CD4-positive, alpha-beta T cell treated with Interleukin-6 at 100 ng/mL for 8 hours (primary cell): ENCODE measurements around the gene SOCS3.

Experiments
- DNase-seq: peaks from one replicate; pipeline ENCODE4 v3.0.0-alpha.2; 2020; ENCODE audit warnings: mixed read lengths, low spot score

The SOCS3 gene

GRCh38 chr17:78359997-78360370 is at the start of gene SOCS3:
Gene SOCS3, minus strand, starts transcription at chr17:78360077. Its CDS starts 982 bp downstream, at chr17:78359095.
- DNase-seq, result peak; percentile 98

- no peak for DNase-seq
These were observed 49.5 kb upstream of the SOCS3 start for GRCh38 chr17:78409191-78409928.

GRCh38 chr17:78408476-78409050 is 48.7 kb upstream of the SOCS3 start:
- DNase-seq, result no peak

GRCh38 chr17:78407387-78408000 is 47.6 kb upstream of the SOCS3 start:
- DNase-seq, result no peak

GRCh38 chr17:78406920-78407319 is 47.0 kb upstream of the SOCS3 start:
- no peak for DNase-seq

- no peak for DNase-seq
These were observed 46.5 kb upstream of the SOCS3 start for GRCh38 chr17:78406396-78406795.

- no peak for DNase-seq
These were observed 43.9 kb upstream of the SOCS3 start for GRCh38 chr17:78403822-78404221.

- DNase-seq, result no peak
These were observed 42.0 kb upstream of the SOCS3 start for GRCh38 chr17:78401891-78402290.

- no peak for DNase-seq
These were observed 41.4 kb upstream of the SOCS3 start for GRCh38 chr17:78401246-78401645.

- DNase-seq, result no peak
These were observed 40.8 kb upstream of the SOCS3 start for GRCh38 chr17:78400581-78401240.

- no peak for DNase-seq
These were observed 39.8 kb upstream of the SOCS3 start for GRCh38 chr17:78399693-78400144.

GRCh38 chr17:78399028-78399692 is 39.3 kb upstream of the SOCS3 start:
- no peak for DNase-seq

GRCh38 chr17:78398390-78398789 is 38.5 kb upstream of the SOCS3 start:
- no peak for DNase-seq

- no peak for DNase-seq
These were observed 37.8 kb upstream of the SOCS3 start for GRCh38 chr17:78397681-78398101.

GRCh38 chr17:78396441-78397337 is 36.8 kb upstream of the SOCS3 start:
- no peak for DNase-seq

- DNase-seq, result no peak
These were observed 35.3 kb upstream of the SOCS3 start for GRCh38 chr17:78395155-78395554.

GRCh38 chr17:78394209-78394608 is 34.3 kb upstream of the SOCS3 start:
- DNase-seq, result no peak

- no peak for DNase-seq
These were observed 33.7 kb upstream of the SOCS3 start for GRCh38 chr17:78393575-78393974.

- no peak for DNase-seq
These were observed 32.4 kb upstream of the SOCS3 start for GRCh38 chr17:78392295-78392694.

GRCh38 chr17:78391843-78392242 is 32.0 kb upstream of the SOCS3 start:
- DNase-seq, result no peak

GRCh38 chr17:78391051-78391431 is 31.2 kb upstream of the SOCS3 start:
- DNase-seq, result no peak
